ENCODE data around the gene RHOB.

The RHOB gene

GRCh38 chr2:20471902-20472559 lies 25.2 kb downstream of the RHOB start:
- in situ Hi-C loops (cut with HindIII; ENCODE audit: low sequenced_read_pairs), result no loop called here

- in situ Hi-C loops (cut with HindIII; ENCODE audit: low sequenced_read_pairs), result no loop called here
These were observed 25.7 kb downstream of the RHOB start for GRCh38 chr2:20472569-20472968.

GRCh38 chr2:20473128-20473527 lies 26.3 kb downstream of the RHOB start:
- in situ Hi-C loops (cut with HindIII; ENCODE audit: low sequenced_read_pairs), result no loop called here

GRCh38 chr2:20474757-20475566 lies 28.1 kb downstream of the RHOB start:
- in situ Hi-C loops (cut with HindIII; ENCODE audit: low sequenced_read_pairs), result no loop called here

- in situ Hi-C loops (cut with HindIII; ENCODE audit: low sequenced_read_pairs), result no loop called here
These were observed 28.7 kb downstream of the RHOB start for GRCh38 chr2:20475567-20475952.

- in situ Hi-C loops (cut with HindIII; ENCODE audit: low sequenced_read_pairs), result no loop called here
These were observed 29.6 kb downstream of the RHOB start for GRCh38 chr2:20476481-20476880.

- in situ Hi-C loops (cut with HindIII; ENCODE audit: low sequenced_read_pairs), result no loop called here
These were observed 30.1 kb downstream of the RHOB start for GRCh38 chr2:20476950-20477349.

- in situ Hi-C loops (cut with HindIII; ENCODE audit: low sequenced_read_pairs), result no loop called here
These were observed 32.1 kb downstream of the RHOB start for GRCh38 chr2:20478961-20479360.

GRCh38 chr2:20479835-20480234 lies 33.0 kb downstream of the RHOB start:
- in situ Hi-C loops (cut with HindIII; ENCODE audit: low sequenced_read_pairs), result no loop called here

- in situ Hi-C loops (cut with HindIII; ENCODE audit: low sequenced_read_pairs), result no loop called here
These were observed 34.0 kb downstream of the RHOB start for GRCh38 chr2:20480913-20481312.

- in situ Hi-C loops (cut with HindIII; ENCODE audit: low sequenced_read_pairs), result no loop called here
These were observed 35.0 kb downstream of the RHOB start for GRCh38 chr2:20481798-20482405.

GRCh38 chr2:20482725-20483124 lies 35.9 kb downstream of the RHOB start:
- in situ Hi-C loops (cut with HindIII; ENCODE audit: low sequenced_read_pairs), result no loop called here

- in situ Hi-C loops (cut with HindIII; ENCODE audit: low sequenced_read_pairs), result no loop called here
These were observed 36.5 kb downstream of the RHOB start for GRCh38 chr2:20483194-20483895.

GRCh38 chr2:20484034-20484617 lies 37.3 kb downstream of the RHOB start:
- in situ Hi-C loops (cut with HindIII; ENCODE audit: low sequenced_read_pairs), result no loop called here

GRCh38 chr2:20484810-20485611 lies 38.1 kb downstream of the RHOB start:
- in situ Hi-C loops (cut with HindIII; ENCODE audit: low sequenced_read_pairs), result no loop called here

- in situ Hi-C loops (cut with HindIII; ENCODE audit: low sequenced_read_pairs), result no loop called here
These were observed 38.9 kb downstream of the RHOB start for GRCh38 chr2:20485612-20486388.

GRCh38 chr2:20486571-20486970 lies 39.7 kb downstream of the RHOB start:
- in situ Hi-C loops (cut with HindIII; ENCODE audit: low sequenced_read_pairs), result no loop called here

- in situ Hi-C loops (cut with HindIII; ENCODE audit: low sequenced_read_pairs), result no loop called here
These were observed 40.1 kb downstream of the RHOB start for GRCh38 chr2:20487030-20487391.

GRCh38 chr2:20487392-20488174 lies 40.7 kb downstream of the RHOB start:
- in situ Hi-C loops (cut with HindIII; ENCODE audit: low sequenced_read_pairs), result no loop called here
